LoVo (cell line): ENCODE data around the gene NEK5.

Experiments used
- DNase-seq: peaks from one replicate; pipeline ENCODE4 v3.0.0-alpha.2; 2016; ENCODE audit warnings: low spot score

Gene NEK5

GRCh38 chr13:52010890-52011631 lies 117.8 kb downstream of the NEK5 start, which contains the start of gene ATP7B:
ATP7B (minus strand) TSS chr13:52011450; CDS start chr13:52011337, 113 bp downstream.
- peak; percentile 16 for DNase-seq

GRCh38 chr13:52009946-52010345 lies 118.9 kb downstream of the NEK5 start:
- no peak for DNase-seq

- no peak for DNase-seq
Measured at GRCh38 chr13:52006523-52007245, 122.2 kb downstream of the NEK5 start.

GRCh38 chr13:52005841-52006522 lies 122.9 kb downstream of the NEK5 start:
- no peak for DNase-seq

- no peak for DNase-seq
Measured at GRCh38 chr13:52004511-52005170, 124.2 kb downstream of the NEK5 start.

GRCh38 chr13:52003541-52003940 lies 125.3 kb downstream of the NEK5 start:
- no peak for DNase-seq

GRCh38 chr13:52002361-52002760 lies 126.5 kb downstream of the NEK5 start:
- DNase-seq = no peak

GRCh38 chr13:52001120-52001731 lies 127.6 kb downstream of the NEK5 start:
- peak; percentile 60 for DNase-seq

- DNase-seq = no peak
Measured at GRCh38 chr13:51999921-52000320, 129.0 kb downstream of the NEK5 start.

GRCh38 chr13:51999510-51999911 lies 129.4 kb downstream of the NEK5 start:
- no peak for DNase-seq

- no peak for DNase-seq
Measured at GRCh38 chr13:51998723-51999509, 130.0 kb downstream of the NEK5 start.

GRCh38 chr13:51997641-51998330 lies 131.1 kb downstream of the NEK5 start:
- peak; percentile 22 for DNase-seq

- no peak for DNase-seq
Measured at GRCh38 chr13:51997186-51997585, 131.7 kb downstream of the NEK5 start.

- no peak for DNase-seq
Measured at GRCh38 chr13:51996641-51997040, 132.2 kb downstream of the NEK5 start.

- DNase-seq = no peak
Measured at GRCh38 chr13:51995677-51996551, 133.0 kb downstream of the NEK5 start.

GRCh38 chr13:51993713-51994112 lies 135.2 kb downstream of the NEK5 start:
- no peak for DNase-seq

- no peak for DNase-seq
Measured at GRCh38 chr13:51988988-51989618, 139.8 kb downstream of the NEK5 start.
